Stimulated activated CD4-positive, alpha-beta T cell treated with anti-CD3 and anti-CD28 coated beads, TNF-alpha, amount 100 ng/mL, for 1 hour (primary cell): ENCODE data around the gene SETD1B.
"Not testable (repeated sequence)": the region's sequence is repeated elsewhere in the genome, so short reads cannot be mapped to it uniquely, and the experiment has no call there.

Source experiments
- DNase-seq, 3 donors: peaks; one replicate each; pipeline ENCODE4 v3.0.0-alpha.2; 2020; ENCODE audit warnings: low read depth in 3 of 3, low spot score in 1 of 3

The SETD1B gene

DNA sequence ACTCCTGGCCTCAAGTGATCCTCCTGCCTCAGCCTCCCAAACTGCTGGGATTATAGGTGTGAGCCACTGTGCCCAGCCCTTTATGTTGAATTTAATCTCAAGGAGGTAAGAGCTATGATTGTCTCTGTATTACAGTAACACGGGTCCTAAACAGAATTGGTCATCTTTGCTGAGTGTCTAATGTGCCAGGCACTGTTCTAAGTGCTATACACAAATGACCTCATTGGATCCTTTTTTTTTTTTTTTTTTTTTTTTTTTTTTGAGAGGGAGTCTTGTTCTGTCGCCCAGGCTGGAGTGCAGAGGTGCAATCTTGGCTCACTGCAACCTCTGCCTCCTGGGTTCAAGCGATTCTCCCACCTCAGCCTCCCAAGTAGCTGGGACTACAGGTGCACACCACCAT, 48.6 kb downstream of the SETD1B start:
- DNase-seq, result not testable (repeated sequence)

DNA sequence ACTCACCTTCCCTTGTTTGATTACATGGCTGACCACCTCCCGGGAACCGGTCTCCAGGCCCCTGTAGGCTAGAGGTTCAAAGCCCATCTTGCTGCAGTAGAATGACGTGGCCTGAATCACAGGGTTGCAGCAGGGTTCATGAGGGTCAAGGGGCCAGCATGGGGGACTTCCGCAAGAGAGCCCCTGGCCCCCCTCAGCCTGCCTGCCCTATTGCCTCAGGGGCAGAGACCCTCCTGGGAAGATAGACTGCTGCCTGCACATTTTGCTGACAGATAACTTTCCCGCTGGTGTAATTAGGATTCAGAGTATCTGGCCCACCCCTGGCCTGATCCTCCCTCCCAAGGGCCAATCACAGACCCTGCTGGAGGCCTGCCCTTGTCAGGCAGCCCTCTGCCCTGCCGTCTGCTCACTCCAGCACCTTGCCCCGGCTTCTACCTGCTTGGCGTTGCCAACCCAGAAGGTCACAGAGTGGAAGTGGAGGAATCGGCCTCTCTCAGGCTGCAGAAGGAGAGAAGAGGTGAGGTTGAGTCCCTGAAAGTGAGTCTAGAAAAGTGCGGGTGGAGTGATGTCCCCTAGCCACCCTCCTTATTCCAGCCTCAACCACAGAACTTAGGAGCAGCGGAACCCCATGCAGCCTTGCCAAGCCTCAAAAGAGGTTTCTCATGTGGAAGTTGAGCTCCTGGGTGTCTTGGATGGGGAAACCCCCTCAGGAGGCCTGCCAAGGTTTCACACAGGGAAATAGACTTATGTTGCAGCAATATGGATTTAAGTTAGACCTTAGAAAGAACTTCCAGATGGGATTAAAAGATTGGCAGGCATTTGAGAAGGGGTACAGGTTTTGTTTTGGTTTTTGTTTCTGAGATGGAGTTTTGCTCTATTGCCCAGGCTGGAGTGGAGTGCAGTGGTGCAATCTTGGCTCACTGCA, 53.8 kb downstream of the SETD1B start:
- no peak for DNase-seq

DNA sequence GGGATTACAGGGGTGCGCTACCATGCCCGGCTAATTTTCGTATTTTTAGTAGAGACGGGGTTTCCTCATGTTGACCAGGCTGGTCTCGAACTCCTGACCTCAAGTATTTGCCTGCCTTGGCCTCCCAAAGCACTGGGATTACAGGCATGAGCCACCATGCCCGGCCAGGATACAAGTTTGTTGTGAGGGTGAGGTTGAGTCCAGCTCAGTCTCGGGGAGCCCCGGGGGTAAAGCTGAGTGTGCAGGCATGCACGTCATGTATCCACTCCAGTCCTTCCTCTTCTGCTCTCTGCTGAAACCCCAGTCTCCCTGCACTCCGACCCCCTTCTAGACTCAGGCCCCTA, 54.5 kb downstream of the SETD1B start:
- no peak for DNase-seq

DNA sequence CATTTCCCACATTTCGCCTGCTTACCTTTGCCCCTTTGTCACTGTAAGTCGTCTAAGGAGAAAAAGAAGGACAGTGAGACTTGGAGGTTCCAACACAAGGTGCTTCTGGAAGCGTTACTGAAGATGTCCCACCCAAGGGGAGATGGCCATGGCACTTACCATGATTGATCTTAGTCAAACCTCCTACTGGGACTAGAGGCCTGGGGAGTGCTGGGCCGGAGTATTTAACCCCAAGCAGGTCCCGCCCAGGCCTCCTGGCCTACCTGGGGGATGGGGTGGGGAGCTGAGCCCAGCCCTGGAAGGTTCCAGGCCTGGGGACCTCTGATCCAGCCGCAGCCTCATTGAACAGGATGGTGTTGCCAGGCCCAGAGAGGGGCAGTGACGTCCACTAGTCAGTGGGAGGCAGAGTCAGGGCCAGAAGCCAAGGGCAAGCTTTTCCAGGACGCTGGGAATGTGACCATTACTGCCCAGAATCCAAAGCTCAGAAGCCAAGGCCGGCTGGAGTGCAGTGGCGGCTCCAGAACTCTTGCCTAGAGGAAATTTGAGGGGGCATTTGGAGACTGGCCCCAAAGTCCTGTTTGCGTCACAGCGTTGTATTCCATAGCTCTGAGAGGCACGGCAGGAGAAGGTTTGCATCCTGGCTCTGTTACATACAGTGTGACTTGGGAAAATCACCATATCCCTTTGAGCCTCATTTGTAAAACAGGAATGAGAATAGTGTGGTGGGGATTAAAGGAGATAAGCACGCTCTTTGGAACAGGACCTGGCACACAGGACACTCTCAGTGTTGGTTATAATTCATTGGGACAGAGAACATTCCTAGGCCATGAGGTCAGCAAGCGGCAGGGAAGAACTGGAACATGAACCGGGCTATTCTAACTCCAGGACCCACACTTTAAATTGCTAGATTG, 55.1 kb downstream of the SETD1B start, which contains the start of gene HPD:
TSS of gene HPD (minus strand) at position 198 of the 911 bp plus-strand sequence. CDS start at position 162, 36 bp downstream.
- DNase-seq, result no peak

DNA sequence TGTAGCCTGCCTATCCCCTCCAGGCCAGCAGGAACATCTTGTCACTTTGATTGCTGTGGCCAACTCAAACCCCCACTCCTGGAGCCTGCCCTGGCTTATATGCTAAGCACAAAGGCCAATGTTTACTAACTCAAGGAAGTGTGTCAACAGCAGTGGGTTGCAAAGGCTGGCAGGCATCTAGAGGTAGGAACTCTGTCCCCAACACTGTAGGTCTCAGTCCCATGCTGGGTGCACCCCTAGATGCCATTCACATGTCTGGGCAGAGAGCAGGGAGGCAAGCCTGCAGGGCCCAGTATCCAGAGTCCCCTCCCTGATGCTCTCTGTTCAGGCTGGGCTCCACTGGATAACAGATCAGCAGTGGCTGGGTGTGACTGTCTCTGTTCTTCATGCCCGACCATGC, 56.4 kb downstream of the SETD1B start:
- DNase-seq, result no peak

DNA sequence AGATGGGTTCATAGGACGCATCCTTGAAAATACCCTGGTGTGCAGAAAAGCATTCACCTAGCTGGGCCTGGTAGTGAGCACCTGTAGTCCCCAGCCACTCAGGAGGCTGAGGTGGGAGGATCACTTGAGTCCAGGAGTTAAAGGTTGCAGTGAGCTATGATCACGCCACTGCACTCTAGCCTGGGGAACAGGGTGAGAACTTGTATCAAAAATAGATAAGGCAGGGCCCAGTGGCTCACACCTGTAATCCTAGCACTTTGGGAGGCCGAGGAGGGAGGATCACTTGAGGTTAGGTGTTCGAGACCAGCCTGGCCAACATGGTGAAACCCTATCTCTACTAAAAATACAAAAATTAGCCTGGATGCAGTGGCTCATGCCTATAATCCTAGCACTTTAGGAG, 56.9 kb downstream of the SETD1B start:
- not testable (repeated sequence) for DNase-seq

DNA sequence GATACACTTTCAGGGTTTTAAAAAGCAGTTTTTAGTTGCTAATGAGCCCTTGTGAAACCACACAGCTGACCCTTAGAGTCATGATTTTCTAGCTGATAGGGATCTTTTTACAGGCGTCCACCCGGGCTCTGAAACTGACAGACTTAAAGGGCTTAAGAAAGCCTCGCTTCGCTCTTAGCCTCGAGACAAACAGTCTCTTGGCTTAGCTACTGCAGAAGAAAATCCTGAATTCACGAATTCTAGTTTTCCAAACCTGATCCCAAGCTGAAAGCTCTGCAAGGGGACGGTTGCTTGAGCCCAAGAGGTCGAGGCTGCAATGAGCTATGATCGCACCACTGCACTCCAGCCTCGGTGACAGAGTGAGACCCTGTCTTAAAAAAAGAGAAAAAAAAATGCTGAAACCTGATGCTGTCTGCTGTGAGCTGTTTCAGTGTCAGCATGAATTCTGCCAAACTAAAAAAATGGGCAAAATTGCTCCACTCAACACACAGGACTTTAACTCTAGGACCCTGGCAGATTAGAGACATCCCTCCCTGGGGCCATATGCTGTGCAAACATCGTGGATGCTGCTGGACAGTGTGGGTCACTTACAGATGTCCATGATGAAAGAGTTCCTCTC, 57.9 kb downstream of the SETD1B start:
- no peak for DNase-seq

DNA sequence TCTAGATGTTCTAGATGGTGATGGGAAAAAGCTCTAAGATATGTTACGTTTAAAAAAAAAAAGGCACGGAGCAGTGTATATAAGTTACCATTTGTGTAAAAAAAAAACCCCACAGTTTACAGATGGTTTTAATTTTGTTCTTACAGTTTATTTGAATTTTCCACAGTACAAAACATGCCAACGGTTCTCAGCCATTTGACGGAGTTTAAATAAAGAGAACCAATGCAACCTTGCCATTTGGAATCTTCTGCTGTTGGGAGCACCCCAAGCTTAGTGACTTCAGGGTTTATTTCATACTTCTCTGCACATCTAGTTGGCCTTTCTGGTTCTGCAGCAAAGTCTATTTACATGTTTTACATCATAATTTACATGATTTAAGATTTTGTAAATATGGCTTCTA, 62.5 kb downstream of the SETD1B start:
- DNase-seq, result no peak

DNA sequence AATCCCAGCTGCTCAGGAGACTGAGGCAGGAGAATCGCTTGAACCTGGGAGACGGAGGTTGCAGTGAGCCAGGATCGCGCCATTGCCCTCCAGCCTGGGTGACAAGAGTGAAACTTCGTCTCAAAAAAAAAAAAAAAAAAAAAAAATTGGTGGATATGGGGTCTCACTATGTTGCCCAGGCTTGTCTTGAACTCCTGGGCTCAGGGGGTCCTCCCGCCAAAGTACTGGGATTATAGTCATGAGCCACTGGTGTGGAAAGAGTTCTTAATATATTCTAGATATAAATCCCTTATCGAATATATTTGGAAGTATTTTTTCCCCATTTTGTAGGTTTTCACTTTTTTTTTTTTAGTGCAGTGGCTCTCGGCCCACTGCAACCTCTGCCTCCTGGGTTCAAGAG, 65.4 kb downstream of the SETD1B start:
- not testable (repeated sequence) for DNase-seq

DNA sequence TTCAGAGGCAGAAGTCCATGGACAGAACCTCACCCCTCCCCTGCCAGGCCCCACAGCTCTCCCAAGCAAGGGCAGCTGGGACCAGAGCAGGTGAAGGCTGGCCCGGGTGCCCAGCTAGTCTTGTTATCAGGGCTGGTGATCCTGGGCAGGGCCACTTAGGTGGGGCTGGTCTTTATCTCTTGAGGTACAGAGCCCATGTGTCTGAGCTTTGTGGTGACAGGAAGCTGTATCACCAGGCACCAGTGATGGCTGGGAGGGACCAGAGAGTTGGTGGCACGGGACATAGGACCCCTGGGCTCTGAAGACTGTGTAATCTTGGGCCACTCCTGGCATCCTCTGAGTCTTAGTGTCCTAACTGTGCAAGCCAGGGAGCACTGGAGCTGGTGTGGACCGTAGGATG, 67.7 kb downstream of the SETD1B start:
- no peak for DNase-seq

DNA sequence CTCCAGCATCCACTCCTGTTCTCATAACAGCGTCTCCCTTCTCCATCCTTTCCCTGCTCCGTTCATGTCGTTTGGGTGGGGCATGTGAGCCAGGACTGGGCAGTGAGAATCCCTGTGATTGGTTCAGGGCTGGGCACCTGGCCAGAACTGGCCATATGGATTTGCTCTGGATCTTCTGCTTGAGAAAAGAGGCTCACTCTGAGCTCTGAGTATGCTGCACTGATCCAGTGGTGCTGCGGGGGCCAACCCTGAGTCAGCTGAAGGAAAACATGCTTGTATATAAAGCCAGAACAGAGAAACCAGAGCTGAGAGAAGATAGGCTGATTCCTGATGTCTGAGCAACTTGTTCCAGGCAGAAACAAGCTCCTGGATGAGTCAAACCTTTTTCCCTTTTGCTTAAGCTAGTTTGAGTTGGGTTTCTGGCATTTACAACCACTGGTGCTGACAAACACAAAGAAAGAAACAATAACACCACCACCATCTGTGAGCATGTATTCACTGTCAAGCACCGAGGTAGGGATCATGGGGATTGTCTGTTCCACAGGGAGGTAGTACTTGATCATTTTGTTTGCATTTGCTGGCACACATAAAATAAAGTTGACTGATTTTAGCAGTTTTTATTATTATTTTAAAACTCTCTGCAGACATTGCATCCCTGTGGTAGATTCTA, 68.9 kb downstream of the SETD1B start:
- DNase-seq, result no peak

DNA sequence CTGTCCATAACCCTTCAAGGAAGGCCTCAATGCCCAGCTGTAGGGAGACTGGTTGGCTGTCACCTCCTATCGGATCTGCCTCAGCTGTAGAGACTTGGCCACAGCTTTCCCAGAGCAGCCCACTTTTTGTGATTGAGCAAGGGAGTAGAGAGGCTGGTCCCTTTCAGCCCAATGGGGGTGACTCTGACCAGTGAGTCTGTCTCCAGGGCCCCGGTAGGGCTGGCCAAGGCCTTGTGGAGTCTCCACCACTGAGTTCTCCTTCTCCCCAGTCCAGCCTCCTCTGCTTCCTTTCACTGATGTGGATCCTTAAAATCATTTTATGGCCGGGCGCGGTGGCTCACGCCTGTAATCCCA, 69.4 kb downstream of the SETD1B start:
- no peak for DNase-seq

DNA sequence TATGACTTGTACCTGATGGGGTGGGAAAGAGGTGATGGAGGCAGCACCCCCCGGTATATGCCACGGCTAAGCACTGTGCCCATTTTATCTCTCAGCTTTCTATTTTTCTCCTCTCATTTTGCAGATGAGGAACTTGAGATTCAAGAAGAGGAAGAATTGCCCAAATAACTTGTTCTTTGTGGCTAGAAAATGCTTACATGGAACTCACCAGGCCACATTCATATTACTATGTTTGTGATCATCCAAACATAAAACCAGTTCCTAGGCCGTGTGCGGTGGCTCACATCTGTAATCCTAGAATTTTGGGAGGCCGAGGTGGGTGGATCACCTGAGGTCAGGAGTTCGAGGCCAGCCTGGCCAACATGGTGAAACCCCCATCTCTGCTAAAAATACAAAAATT, 70.3 kb downstream of the SETD1B start:
- no peak for DNase-seq

DNA sequence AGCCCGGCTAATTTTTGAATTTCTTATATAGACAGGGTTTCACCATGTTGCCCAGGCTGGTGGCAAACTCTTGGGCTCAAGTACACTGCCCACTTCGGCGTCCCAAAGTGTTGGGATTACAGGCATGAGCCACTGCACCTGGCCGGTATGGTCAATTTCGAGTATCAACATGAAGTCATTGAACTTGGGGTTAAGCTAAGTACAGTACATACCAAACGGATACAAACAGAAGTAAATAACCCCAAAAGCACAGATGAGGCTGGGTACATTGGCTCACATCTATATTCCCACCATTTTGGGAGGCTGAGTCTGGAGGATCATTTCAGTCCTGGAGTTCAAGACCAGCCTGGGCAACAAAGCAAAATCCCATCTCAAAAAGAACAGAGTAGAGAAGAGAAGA, 71.8 kb downstream of the SETD1B start:
- DNase-seq, result no peak

DNA sequence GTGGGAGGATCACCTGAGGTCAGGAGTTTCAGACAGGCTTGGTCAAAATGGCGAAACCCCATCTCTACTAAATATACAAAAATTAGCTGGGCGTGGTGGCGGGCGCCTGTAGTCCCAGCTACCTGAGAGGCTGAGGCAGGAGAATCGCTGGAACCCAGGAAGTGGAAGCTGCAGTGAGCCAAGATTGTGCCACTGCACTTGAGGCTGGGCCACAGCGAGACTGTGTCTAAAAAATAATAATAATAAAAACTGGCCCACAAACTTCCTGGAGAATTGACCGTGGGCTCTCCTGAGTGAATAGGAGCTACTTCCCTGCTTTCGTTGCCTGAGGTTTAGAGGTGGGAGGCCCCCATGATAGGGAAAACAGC, 72.3 kb downstream of the SETD1B start:
- not testable (repeated sequence) for DNase-seq
